ENCODE data around the gene CREG1.

Gene CREG1

GRCh38 chr1:167588361-167588760, 34.8 kb upstream of the CREG1 start (continued):
- TF ChIP-seq PRDM2 (tag by site-specific recombination; IDR thresholded peaks at IDR 0.05; ENCODE audit: borderline replicate concordance) (no peak), ZNF175 (tag by site-specific recombination; IDR thresholded peaks at IDR 0.05) (no peak), ZNF140 (tag by site-specific recombination; IDR thresholded peaks at IDR 0.05) (no peak), ATF2 (tag by site-specific recombination; IDR thresholded peaks at IDR 0.05; ENCODE audit: low read depth) (no peak), ZNF37A (tag by site-specific recombination; IDR thresholded peaks at IDR 0.05) (no peak), ZNF10 (tag by site-specific recombination; IDR thresholded peaks at IDR 0.05) (no peak)

GRCh38 chr1:167587872-167588271, 34.3 kb upstream of the CREG1 start:
- H3K4me3 ChIP-seq (ENCODE audit: low read depth, low read length) = no peak overlapping the region
- H3K27ac ChIP-seq (ENCODE audit: extremely low read depth, low read depth, low read length) = no peak overlapping the region
- no peaks in the 10 kb centered on the region for H3K4me1 ChIP-seq (ENCODE audit: control insufficient read depth, insufficient read depth, low read length)
- no peaks in the 10 kb centered on the region for H3K36me3 ChIP-seq (ENCODE audit: control insufficient read depth in 2 of 2, insufficient read depth in 1 of 2, low read length in 2 of 2)
- ChIA-PET CTCF (interaction anchor here (0.6 to 1.0 kb wide), 2 partner anchors 99 to 100 kb away, joined by 3 read pairs; no protein-coding TSS in a partner anchor), POLR2A (no interaction called here)
- TF ChIP-seq ZNF654 (tag by site-specific recombination; IDR thresholded peaks at IDR 0.05; ENCODE audit: low read depth) (no peak), REST (tag by site-specific recombination; IDR thresholded peaks at IDR 0.05) (no peak), OSR2 (tag by site-specific recombination; IDR thresholded peaks at IDR 0.05) (no peak), ZNF132 (tag by site-specific recombination; IDR thresholded peaks at IDR 0.05; ENCODE audit: borderline replicate concordance) (no peak), ZBTB20 (tag by site-specific recombination; IDR thresholded peaks at IDR 0.05) (no peak), KLF10 (tag by site-specific recombination; IDR thresholded peaks at IDR 0.05) (no peak)
- no peaks in the 10 kb centered on the region for H3K9me3 ChIP-seq (ENCODE audit: control insufficient read depth, insufficient read depth, low read depth, low read length)

GRCh38 chr1:167587342-167587741, 33.8 kb upstream of the CREG1 start:
- no peaks in the 10 kb centered on the region for H3K36me3 ChIP-seq (ENCODE audit: control insufficient read depth in 2 of 2, insufficient read depth in 1 of 2, low read length in 2 of 2)
- no peak overlapping the region for H3K27ac ChIP-seq (ENCODE audit: extremely low read depth, low read depth, low read length)
- no peak overlapping the region for H3K4me3 ChIP-seq (ENCODE audit: low read depth, low read length)
- H3K4me1 ChIP-seq (ENCODE audit: control insufficient read depth, insufficient read depth, low read length) = no peaks in the 10 kb centered on the region
- ChIA-PET CTCF (interaction anchor here (0.6 kb wide), 1 partner anchor 100 kb away, joined by 3 read pairs; no protein-coding TSS in a partner anchor), POLR2A (no interaction called here)
- no peaks in the 10 kb centered on the region for H3K9me3 ChIP-seq (ENCODE audit: control insufficient read depth, insufficient read depth, low read depth, low read length)
- TF ChIP-seq ZFP69B (tag by site-specific recombination; IDR thresholded peaks at IDR 0.05) (no peak), ZNF521 (tag by site-specific recombination; IDR thresholded peaks at IDR 0.05) (no peak), ZNF513 (tag by site-specific recombination; IDR thresholded peaks at IDR 0.05) (no peak), ZNF558 (tag by site-specific recombination; IDR thresholded peaks at IDR 0.05) (no peak), ZNF555 (tag by site-specific recombination; conservative IDR thresholded peaks at IDR 0.05) (no peak), HOXD13 (CRISPR knock-in tag; IDR thresholded peaks at IDR 0.05; ENCODE audit: borderline replicate concordance) (no peak), KLF1 (tag by site-specific recombination; IDR thresholded peaks at IDR 0.05) (no peak), GFI1B (tag by site-specific recombination; IDR thresholded peaks at IDR 0.05) (no peak), OVOL3 (tag by site-specific recombination; IDR thresholded peaks at IDR 0.05) (no peak), ZNF175 (tag by site-specific recombination; IDR thresholded peaks at IDR 0.05) (no peak), SALL2 (tag by site-specific recombination; IDR thresholded peaks at IDR 0.05; ENCODE audit: borderline replicate concordance) (no peak)
